Muscle of leg (tissue), 16 donors: Measurements from ENCODE around the gene PPTC7. TPM values are rescaled to one million over a fixed set of nuclear protein-coding genes. Genes with fewer than 3 reads are reported as not detected.

ENCODE experiments used
- DNase-seq: peaks from one replicate; pipeline ENCODE4 v3.0.0; 2013
- H3K27ac ChIP-seq: one replicate; pipeline ENCODE4 v1.5.1; 2013; ENCODE audit warnings: mild to moderate bottlenecking, low read length, control low read depth
- H3K27me3 ChIP-seq: one replicate; pipeline ENCODE4 v1.6.1; 2013; ENCODE audit warnings: low read length; ENCODE audit not compliant: control insufficient read depth, insufficient read depth
- H3K36me3 ChIP-seq: one replicate; pipeline ENCODE4 v1.6.1; 2013; ENCODE audit warnings: low read length; ENCODE audit not compliant: control insufficient read depth, insufficient read depth
- H3K4me1 ChIP-seq: one replicate; pipeline ENCODE4 v1.6.1; 2013; ENCODE audit warnings: low read length; ENCODE audit not compliant: control insufficient read depth, insufficient read depth
- H3K4me3 ChIP-seq: one replicate; pipeline ENCODE4 v1.5.1; 2013; ENCODE audit warnings: low read length, control low read depth
- H3K9me3 ChIP-seq: replicated peaks from 2 replicates; pipeline ENCODE4 v1.6.1; 2013; ENCODE audit warnings: low read depth, low read length; ENCODE audit not compliant: control insufficient read depth
- WGBS: methylation state at CpG from one replicate; pipeline ENCODE4 v1.1.5; 2013; ENCODE audit warnings: missing lambda C conversion rate; ENCODE audit not compliant: insufficient coverage; 5-methylcytosine and 5-hydroxymethylcytosine counted together
- long read RNA-seq, 11 donors: transcript quantifications; one replicate each; lab custom pipeline, GENCODE V29; 2026
- polyA plus RNA-seq, 8 donors: library from polyadenylated mRNA; unstranded; fragments of 120-200 nt; gene quantifications; one replicate each; pipeline versions ENCODE4 v1.2.1 to v1.2.3, GENCODE V29; 2013; ENCODE audit warnings: inconsistent platforms in 1 of 8, low replicate concordance in 1 of 8; ENCODE audit not compliant: insufficient read length in 8 of 8, insufficient read depth in 1 of 8
- total RNA-seq: library from RNA; stranded (reverse); fragments of 120-200 nt; gene quantifications from one replicate; pipeline ENCODE4 v1.2.4, GENCODE V29; 2013

The PPTC7 gene
- total RNA-seq (3.8 TPM), polyA plus RNA-seq (10 to 100 TPM in 6 of 8 donors, 1 to 10 TPM in 2; 8.9 to 12.1 (median 11.1) TPM)
- long read RNA-seq, donor 1, full-length matches to known transcripts, result 1 of 1 reads
- long read RNA-seq, donor 1, partial matches to known transcripts, result 0 of 1 reads
- long read RNA-seq, donor 1, other reads (novel, unspliced or antisense), result 0 of 1 reads
- long read RNA-seq, donor 2, result 0 reads
- long read RNA-seq, donor 3, full-length matches to known transcripts, result 2 of 2 reads
- long read RNA-seq, donor 3, partial matches to known transcripts, result 0 of 2 reads
- long read RNA-seq, donor 3, other reads (novel, unspliced or antisense), result 0 of 2 reads
- long read RNA-seq, donor 4, full-length matches to known transcripts, result 1 of 1 reads
- long read RNA-seq, donor 4, partial matches to known transcripts, result 0 of 1 reads
- long read RNA-seq, donor 4, other reads (novel, unspliced or antisense), result 0 of 1 reads
- long read RNA-seq, donor 5, full-length matches to known transcripts, result 8 of 8 reads
- long read RNA-seq, donor 5, partial matches to known transcripts, result 0 of 8 reads
- long read RNA-seq, donor 5, other reads (novel, unspliced or antisense), result 0 of 8 reads
- long read RNA-seq, donor 6, full-length matches to known transcripts, result 3 of 21 reads
- long read RNA-seq, donor 6, partial matches to known transcripts, result 18 of 21 reads
- long read RNA-seq, donor 6, other reads (novel, unspliced or antisense), result 0 of 21 reads
- long read RNA-seq, donor 7, full-length matches to known transcripts, result 1 of 1 reads
- long read RNA-seq, donor 7, partial matches to known transcripts, result 0 of 1 reads
- long read RNA-seq, donor 7, other reads (novel, unspliced or antisense), result 0 of 1 reads
- long read RNA-seq, donor 8, full-length matches to known transcripts, result 1 of 1 reads
- long read RNA-seq, donor 8, partial matches to known transcripts, result 0 of 1 reads
- long read RNA-seq, donor 8, other reads (novel, unspliced or antisense), result 0 of 1 reads
- long read RNA-seq, donor 9, full-length matches to known transcripts, result 1 of 1 reads
- long read RNA-seq, donor 9, partial matches to known transcripts, result 0 of 1 reads
- long read RNA-seq, donor 9, other reads (novel, unspliced or antisense), result 0 of 1 reads
- long read RNA-seq, donor 10, full-length matches to known transcripts, result 1 of 1 reads
- long read RNA-seq, donor 10, partial matches to known transcripts, result 0 of 1 reads
- long read RNA-seq, donor 10, other reads (novel, unspliced or antisense), result 0 of 1 reads
- long read RNA-seq, donor 11, full-length matches to known transcripts, result 2 of 2 reads
- long read RNA-seq, donor 11, partial matches to known transcripts, result 0 of 2 reads
- long read RNA-seq, donor 11, other reads (novel, unspliced or antisense), result 0 of 2 reads

DNA sequence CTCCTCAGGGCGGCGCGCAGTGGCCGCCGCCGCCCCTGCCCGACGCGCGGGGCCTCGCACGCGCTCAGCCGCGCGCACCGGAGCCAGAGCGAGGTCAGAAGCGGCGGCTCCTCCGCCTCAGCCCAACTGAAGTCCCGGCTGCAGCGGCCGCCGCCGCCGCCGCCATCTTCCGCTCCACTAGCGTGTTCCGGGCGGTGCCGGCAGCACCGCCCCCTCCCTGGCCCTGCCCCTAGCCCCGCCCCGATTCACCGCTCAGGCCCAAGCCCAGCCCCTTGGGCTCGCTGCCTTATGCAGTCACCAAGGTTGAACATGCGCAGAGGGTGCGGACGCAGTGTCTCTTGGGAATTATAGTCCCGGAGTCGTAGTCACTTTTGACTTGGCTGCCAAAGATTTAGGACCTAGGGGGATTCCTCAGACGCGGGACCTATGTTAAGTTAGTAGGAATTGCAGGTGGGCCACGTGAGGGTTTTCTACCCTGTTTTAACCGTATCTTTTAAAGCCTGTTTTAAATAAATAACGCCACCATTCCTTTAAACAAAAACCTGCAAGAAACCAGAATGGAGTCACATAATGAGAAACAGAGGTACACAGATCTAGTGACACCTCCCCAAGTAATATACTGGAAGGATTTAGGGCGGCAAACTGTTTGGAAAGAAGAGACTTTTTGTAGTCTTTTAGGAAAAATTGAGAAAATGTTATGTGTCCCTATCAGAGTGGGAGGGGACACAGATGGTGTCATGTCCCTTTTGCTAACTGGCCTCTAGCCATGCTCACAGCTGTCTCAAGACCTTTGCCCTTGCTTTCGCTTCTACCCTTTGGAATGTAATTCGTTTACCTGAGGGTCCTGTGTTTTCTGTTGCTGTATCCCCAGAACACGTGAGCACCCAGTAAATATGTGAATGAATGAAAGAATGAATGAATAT is at the start of gene PPTC7:
Gene PPTC7 (minus strand): TSS at position 182 of the 923 bp plus-strand sequence. CDS start 287 bp downstream, outside the sequence.
- 0% methylated on average over 42 of the region's 52 CpGs for WGBS

GRCh38 chr12:110627500-110628195 is 44.5 kb upstream of the PPTC7 start:
- H3K4me3 ChIP-seq, result no peak overlapping the region

More for the DNA sequence above, at the start of gene PPTC7:
- Histone ChIP-seq H3K4me3 (peak within 1 kb of the TSS; percentile 94), H3K9me3 (no peaks in the 10 kb centered on the region), H3K4me1 (peaks cover 23% of the 10 kb centered on the region), H3K27me3 (no peaks in the 10 kb centered on the region), H3K27ac (peak within 1 kb of the TSS; percentile 94), H3K36me3 (no peaks in the 10 kb centered on the region)
- peak; percentile 99 for DNase-seq

DNA sequence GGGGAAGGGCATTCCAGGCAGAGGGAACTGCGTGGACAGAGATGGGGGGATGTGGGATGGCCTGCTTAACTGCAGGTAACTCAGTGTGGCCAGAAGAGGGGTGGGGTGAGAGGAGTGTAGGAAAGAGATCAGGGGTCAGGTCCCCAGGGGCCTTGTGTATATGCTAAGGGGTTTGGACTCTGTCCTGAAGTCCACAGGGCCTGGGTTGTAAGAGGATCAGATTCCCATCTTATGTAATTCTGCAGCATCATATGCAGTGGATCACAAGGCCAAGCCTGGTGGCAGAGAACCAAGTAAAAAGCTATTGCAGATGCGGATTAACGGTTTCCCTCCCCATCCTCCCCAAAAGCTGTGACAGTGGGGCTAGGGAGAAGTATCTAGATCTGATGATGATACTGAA is 39.5 kb upstream of the PPTC7 start:
- 100% methylated on average over 1 of the region's 3 CpGs for WGBS
- no peak overlapping the region for H3K27ac ChIP-seq
- no peaks in the 10 kb centered on the region for H3K4me1 ChIP-seq
- peak; percentile 35 for DNase-seq
- H3K9me3 ChIP-seq, result no peaks in the 10 kb centered on the region
- no peaks in the 10 kb centered on the region for H3K27me3 ChIP-seq
- H3K36me3 ChIP-seq, result no peaks in the 10 kb centered on the region
- H3K4me3 ChIP-seq, result no peak overlapping the region

More at GRCh38 chr12:110627500-110628195, 44.5 kb upstream of the PPTC7 start:
- Histone ChIP-seq H3K9me3 (no peaks in the 10 kb centered on the region), H3K27ac (no peak overlapping the region), H3K27me3 (no peaks in the 10 kb centered on the region), H3K4me1 (no peaks in the 10 kb centered on the region), H3K36me3 (peaks cover 8% of the 10 kb centered on the region)
- no peak for DNase-seq
- no CpG with 5 or more reads among the region's 8 CpGs for WGBS

DNA sequence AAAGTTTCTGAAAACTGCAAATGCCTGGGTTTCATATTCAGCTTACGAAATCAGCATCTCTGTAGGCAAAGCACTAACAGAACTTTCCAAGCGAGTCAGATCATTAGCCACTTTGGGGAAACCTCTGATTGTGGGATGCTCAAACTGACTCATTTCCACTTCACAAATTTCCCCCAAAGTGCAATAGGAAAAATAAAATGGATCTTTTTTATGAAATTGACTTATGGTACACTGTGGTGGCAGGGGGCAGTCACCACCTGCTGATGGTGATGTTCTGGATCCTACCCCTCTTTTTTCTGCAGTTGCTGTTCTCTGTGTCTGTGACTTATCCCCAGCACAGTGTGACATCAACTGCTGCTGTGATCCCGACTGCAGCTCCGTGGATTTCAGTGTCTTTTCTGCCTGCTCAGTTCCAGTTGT is 36.4 kb upstream of the PPTC7 start:
- Histone ChIP-seq H3K4me3 (no peak overlapping the region), H3K36me3 (no peaks in the 10 kb centered on the region), H3K27ac (no peak overlapping the region), H3K27me3 (no peaks in the 10 kb centered on the region), H3K9me3 (no peaks in the 10 kb centered on the region), H3K4me1 (peaks cover under 1% of the 10 kb centered on the region)
- WGBS, result 57% methylated on average over 2 of the region's 4 CpGs
- no peak for DNase-seq

- H3K27ac ChIP-seq, result no peak overlapping the region
- H3K9me3 ChIP-seq, result no peaks in the 10 kb centered on the region
- no peaks in the 10 kb centered on the region for H3K27me3 ChIP-seq
- 100% methylated on average over 2 of the region's 5 CpGs for WGBS
- no peaks in the 10 kb centered on the region for H3K36me3 ChIP-seq
- no peak overlapping the region for H3K4me3 ChIP-seq
- no peak for DNase-seq
- peaks cover 2% of the 10 kb centered on the region for H3K4me1 ChIP-seq
Measured at GRCh38 chr12:110616471-110617115, 33.5 kb upstream of the PPTC7 start.

DNA sequence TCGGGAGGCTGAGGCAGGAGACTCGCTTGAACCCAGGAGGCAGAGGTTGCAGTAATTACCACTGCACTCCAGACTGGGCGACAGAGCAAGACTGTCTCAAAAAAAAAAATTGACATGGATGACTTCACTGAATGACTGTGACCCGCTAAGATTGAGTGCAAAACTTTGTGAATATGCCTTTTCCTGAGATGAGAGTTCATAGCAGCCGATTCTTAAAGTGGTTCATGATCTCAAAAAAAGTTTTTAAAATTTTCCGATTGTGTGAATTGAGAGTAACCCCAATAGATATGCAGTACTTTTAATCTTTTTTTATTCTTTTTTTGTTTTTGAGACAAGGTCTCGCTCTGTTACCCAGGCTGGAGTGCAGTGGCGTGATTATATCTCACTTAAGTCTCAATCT is 32.1 kb upstream of the PPTC7 start:
- Histone ChIP-seq H3K4me3 (no peak overlapping the region), H3K4me1 (peaks cover 2% of the 10 kb centered on the region), H3K36me3 (no peaks in the 10 kb centered on the region), H3K27me3 (no peaks in the 10 kb centered on the region), H3K9me3 (no peaks in the 10 kb centered on the region), H3K27ac (no peak overlapping the region)
- no peak for DNase-seq
- WGBS, result 85% methylated on average over 5 of the region's 8 CpGs

DNA sequence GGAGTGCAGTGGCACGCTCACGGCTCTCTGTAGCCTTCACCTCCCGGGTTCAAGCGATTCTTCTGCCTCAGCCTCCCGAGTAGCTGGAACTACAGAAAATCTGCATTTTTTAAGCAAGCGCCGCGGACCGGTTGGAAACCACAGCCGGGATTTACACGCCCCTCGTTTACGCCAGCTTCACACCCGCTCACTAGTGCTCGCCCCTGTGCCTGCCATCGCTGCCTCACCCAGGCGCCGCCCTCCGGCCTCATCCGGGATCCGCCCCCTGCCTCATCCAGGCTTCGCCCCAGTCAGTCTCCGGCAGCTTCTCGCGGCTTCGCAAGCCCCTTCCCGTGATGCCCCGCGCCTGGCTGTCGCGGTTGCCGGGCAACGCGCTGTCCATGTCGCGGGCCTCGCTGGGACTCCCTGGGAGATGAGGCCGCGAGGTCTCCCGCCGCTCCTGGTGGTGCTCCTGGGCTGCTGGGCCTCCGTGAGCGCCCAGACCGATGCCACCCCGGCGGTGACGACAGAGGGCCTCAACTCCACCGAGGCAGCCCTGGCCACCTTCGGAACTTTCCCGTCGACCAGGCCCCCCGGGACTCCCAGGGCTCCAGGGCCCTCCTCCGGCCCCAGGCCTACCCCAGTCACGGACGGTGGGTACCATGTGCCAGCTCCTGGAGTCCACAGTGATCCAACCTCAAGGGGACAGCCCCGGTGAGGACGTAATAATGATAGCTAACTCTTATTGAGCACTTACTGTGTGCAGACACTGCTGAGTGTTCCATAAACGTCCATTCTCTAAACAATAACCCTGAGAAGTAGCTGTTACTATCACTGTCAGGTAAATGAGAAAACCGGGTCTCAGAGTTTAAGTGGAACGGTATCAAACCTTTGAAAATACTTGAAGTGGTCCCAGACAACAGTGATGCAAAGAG is 30.9 kb upstream of the PPTC7 start, which contains the start of gene TCTN1:
Gene TCTN1 (plus strand): TSS at position 359 of the 914 bp plus-strand sequence. CDS start 54 bp downstream, at position 413.
- DNase-seq, result peak; percentile 98
- 1% methylated on average over 49 of the region's 60 CpGs for WGBS
- peak within 1 kb of the TSS; percentile 78 for H3K4me3 ChIP-seq

More for the DNA sequence above, 30.9 kb upstream of the PPTC7 start, which contains the start of gene TCTN1:
- peaks cover 2% of the 10 kb centered on the region for H3K4me1 ChIP-seq
- no peaks in the 10 kb centered on the region for H3K36me3 ChIP-seq
- no peaks in the 10 kb centered on the region for H3K27me3 ChIP-seq
- no peaks in the 10 kb centered on the region for H3K9me3 ChIP-seq
- H3K27ac ChIP-seq, result peak within 1 kb of the TSS; percentile 67
